HG03196 (cell line): Measurements from ENCODE around the gene IL36B.

Experiments used
- ATAC-seq: cut with Tn5 transposase; IDR thresholded peaks from one replicate; pipeline ENCODE4 v1.9.1; 2021; ENCODE audit not compliant: unreplicated experiment

IL36B gene

DNA sequence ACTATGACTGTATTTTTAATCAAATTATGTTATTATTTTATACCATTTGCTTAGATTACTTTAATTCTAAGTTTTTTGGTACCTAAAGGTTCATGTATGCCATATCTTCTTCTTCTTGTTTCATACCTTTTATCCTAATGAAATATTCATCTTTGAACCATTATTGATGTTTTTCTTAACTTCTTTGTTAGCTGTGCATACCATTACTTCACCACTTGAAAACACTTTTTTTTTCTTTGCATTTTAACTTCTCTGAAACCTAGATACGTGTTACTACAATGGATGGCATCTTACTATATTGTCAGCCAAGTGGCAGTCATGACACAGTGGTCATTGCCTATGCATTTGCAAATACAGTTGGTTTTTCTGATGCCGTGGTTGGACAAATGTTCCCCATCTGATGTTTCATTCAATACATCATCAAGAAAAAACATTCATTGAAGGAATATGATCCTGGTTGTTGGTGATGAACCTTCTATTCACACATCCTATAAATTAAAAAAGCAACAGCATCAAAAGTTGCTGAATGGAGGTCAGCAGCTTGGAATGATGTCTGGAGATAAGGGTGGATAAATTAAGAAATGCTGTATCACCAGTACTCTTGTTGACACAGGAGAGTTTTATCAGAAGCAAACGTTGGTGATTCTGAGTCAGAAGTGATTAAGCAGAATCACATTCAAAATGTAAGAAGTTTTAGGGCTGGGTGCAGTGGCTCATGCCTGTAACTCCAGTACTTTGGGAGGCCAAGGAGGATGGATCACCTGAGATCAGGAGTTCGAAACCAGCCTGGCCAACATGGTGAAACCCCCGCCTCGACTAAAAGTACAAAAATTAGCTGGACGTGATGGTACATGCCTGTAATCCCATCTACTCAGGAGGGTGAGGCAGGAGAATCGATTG lies 40.0 kb downstream of the IL36B start:
- ATAC-seq, result no peak

DNA sequence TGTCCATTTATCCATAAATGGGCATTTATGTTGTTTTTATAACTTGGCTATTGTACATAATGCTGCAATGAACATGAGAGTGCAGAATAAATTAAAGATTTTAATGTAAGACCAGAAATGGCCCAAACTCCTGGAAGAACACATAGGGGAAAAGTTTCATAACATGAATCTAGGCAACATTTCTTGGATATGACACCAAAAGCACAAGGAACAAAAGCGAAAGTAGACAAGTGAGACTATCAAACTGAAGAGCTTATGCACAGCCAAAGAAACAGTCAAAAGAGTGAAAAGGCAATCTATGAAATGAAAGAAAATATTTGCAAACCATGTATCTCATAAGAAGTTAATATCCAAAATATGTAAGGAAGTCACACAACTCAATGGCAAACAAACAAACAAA lies 41.6 kb downstream of the IL36B start:
- no peak for ATAC-seq

DNA sequence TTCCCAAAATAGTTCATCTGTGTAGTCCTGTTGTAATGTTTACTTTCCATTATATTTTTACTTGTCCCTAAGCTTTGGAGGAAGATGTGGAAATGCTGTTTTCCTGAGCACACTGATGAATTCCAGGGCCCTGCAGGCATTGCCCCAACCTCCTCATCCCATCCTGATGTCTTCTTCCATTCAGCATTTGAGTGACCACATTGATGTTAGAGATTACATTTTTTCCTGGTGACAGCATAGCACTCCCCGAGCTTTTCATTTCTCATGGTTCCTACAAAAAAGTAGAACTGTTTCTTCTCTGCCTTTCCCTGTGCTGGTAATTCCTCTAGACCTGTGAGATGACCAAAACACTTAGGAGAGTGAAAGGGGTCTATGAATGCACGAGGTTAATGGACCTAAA lies 42.6 kb downstream of the IL36B start:
- ATAC-seq, result no peak

DNA sequence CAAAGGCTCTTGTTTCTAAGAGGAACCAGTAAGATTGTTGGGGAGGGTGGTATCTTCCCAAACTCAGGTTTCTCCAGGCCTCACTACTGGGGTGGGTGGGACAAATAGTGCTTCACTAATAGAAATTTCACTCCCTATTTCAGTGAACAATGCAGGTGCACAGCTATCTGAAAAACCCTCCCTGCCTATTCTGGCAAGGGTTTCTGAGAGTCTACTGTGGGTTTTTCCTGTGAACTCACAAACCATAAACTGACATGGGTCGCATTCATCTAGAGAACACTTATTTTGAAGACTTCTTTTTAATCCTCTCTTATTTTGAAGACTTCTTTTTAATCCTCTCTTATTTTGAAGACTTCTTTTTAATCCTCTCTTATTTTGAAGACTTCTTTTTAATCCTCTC lies 43.0 kb downstream of the IL36B start:
- no peak for ATAC-seq

DNA sequence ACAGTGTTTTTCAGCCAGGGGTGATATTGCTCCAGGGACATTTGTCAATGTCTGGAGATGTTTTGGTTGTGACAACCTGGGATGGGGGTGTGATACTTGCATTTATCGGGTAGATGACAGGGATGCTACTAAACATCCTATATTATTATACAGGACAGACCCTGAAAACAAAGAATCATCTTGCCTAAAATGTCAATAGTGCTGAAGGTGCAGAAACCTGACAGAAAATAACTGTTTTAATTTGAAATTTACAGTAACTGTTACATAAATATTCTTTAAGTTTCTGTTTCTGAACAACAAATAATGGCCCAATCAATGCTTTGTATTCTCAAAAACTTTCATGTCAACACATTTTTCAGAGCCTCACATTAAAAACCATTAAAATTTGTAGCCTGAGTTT lies 45.4 kb downstream of the IL36B start:
- no peak for ATAC-seq

DNA sequence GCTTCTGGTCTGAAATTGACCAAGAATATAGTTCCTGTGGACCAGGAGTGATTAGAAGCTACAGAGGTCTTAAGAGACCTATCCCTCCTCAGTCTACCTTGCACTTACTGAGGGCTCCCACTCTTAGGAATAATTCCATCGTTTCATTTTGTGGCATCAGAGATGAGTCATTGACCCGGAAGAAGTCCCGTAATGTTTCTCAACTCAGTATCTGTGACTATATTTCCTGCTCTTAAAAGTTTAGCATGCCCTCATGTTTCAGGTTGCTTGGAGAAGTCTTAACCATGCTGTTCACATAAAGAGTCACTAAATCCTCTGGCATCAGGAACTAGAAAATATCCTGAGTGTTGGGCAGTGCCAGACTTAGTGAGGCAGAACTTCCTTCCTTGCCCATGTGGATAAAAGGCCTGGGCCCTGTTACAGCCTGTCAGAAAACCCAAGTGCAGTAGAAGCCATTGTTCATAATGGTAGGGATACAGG lies 47.6 kb downstream of the IL36B start, which contains the start of gene IL36A:
Gene IL36A, plus strand, starts transcription at position 430 of the 480 bp plus-strand sequence. CDS start 413 bp downstream, outside the sequence.
- no peak for ATAC-seq

DNA sequence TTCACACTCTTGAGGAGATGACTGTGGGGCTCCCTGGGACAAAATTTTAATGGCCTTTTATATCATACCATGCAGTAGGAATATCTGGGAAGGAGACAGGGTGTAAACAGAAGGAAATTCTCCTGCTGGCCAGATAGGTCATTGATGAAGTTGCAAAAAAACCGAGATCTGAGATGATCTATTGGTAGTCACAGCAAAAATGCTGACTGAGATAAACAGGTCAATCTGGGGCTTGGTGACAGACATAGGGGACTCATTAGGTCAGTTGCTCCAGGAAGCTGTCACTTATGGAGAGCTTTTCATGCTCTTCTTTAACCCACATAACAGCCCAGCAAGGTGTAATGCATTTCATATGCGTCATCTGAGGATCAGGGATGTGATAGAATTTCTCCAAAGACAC lies 50.0 kb downstream of the IL36B start:
- ATAC-seq, result no peak

DNA sequence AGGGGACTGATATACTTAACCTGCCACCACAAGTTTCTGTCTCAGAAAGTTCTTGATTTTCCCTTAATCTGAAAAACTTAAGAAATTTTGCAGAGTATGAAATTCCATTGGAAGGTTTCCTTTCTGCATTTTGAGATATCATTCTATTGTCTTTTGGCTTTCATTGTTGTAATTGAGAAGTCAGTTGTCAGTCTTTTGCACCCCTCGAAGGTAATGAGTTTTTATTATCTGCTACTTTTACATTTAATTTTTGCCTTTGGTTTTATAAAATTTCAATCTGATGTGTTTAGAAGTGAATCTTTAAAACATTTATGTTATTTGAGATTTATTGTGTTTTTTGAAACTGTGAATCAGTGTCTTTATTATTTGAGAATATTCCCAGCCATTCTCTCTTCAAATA lies 52.2 kb downstream of the IL36B start:
- ATAC-seq, result no peak

DNA sequence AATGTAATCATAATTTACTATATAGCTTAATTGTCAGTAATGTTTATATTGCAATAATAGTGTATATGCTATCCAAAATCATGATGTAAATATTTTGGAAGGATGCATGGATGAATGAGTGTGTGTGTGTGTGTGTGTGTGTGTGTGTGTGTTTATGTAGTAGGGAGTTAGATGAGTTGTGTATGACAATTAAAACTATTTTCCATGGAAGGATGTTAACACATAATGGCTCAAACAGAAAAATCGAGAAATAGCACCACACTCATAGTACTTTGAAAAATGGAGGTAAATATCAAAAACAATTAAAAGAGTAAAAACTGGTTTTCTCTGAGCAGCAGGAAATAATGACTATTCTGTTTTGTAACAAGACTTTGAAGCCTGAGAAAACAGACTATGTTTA lies 55.5 kb downstream of the IL36B start:
- no peak for ATAC-seq

DNA sequence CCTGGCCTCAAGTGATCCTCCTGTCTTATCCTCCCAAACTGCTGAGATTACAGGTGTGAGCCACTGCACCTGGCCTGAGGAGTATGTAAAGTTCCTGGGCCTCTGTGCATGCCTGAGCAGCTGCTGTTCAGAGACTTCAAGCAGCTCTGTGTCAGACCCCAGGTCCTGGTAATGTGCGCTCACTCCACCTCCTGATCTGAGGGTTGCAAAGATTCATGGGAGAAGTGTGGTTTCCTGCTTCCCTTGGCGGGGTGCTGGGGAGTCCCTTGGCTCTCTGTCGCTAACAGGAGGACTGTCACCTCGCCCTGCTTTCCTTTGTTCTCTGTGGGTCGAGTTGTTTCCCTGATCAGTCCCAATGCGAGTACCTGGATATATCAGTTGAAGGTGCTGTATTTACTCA lies 56.0 kb downstream of the IL36B start:
- ATAC-seq, result no peak

DNA sequence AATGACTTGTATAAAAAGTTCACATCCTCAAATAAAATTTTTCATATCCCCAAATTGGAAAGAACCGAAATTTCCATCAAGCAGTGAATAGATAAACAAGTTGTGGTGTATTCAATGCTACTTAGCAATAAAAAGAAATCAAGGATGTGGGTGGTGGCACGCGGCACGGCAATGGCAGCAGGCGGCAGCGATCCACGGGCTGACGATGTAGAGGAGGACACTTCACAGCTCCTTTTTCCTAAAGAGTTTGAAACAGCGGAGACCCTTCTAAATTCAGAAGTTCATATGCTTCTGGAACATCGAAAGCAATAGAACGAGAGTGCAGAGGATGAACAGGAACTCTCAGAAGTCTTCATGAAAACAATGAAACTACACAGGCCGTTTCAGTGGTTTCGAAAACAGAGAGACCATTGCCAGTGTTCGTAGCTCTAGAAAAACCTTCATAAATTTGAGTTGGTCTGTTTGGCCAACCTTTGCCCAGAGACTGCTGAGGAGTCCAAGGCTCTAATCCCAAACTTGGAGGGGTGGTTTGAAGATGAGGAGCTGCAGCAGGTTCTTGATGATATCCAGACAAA lies 57.2 kb downstream of the IL36B start:
- no peak for ATAC-seq

DNA sequence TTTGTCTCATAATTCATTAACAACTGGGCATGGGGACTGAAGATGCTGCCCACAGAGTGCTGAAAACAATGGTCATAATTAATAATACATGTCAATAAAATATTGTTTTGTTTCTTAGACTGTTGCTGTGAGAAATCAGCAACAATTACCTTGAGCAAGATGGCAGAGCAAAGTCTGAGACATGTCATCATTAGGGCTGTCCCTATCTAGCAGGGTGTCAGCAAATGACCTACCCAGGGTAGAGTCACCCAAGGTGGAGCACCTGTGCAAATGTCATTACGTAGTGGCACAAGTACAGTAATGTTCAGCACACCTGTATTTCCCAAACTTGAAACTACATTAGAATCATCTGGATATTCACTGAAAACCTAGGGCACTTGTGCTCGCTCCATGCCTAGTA lies 58.0 kb downstream of the IL36B start:
- ATAC-seq, result no peak

DNA sequence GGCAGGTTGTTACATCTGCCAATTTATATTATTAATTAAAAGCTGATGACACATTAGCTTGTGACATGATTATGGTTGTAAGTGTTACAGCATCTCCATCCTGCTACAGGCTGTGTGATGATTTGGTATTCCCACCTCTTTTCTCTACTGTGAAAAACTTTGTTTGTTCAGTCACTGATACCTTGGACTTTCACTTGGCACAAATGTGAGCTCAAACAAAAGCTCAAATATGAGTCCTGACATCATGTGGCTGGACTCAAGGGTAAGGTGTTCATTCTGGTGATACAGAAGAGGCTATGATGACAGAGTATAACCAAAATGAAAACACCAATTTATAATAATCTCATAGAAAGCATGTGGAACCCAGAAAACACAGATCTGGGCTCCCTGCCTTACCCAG lies 58.8 kb downstream of the IL36B start:
- no peak for ATAC-seq

DNA sequence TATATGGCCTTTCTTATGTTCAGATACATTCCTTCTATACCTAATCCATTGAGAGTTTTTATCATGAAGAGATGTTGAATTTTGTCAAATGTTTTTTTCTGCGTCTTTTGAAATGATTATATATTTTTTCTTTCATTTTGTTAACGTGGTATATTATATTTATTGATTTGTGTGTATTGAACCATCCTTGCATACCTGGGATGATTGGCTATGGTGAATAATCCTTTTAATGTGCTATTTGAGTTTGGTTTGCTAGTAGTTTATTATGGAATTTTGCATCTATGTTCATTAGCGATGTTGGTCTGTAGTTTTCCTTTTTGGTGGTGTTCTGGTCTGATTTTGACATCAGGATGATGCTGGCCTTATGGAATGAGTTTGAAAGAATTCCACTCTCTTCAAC lies 63.1 kb downstream of the IL36B start:
- no peak for ATAC-seq

DNA sequence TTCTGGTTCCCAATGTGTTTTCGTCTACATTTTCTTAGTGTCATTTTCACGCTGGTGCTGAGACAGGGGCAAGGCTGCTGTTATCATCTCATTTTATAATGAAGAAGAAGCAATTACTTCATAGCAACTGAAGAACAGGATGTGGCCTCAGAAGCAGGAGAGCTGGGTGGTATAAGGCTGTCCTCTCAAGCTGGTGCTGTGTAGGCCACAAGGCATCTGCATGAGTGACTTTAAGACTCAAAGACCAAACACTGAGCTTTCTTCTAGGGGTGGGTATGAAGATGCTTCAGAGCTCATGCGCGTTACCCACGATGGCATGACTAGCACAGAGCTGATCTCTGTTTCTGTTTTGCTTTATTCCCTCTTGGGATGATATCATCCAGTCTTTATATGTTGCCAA lies 67.6 kb downstream of the IL36B start:
- ATAC-seq, result no peak

DNA sequence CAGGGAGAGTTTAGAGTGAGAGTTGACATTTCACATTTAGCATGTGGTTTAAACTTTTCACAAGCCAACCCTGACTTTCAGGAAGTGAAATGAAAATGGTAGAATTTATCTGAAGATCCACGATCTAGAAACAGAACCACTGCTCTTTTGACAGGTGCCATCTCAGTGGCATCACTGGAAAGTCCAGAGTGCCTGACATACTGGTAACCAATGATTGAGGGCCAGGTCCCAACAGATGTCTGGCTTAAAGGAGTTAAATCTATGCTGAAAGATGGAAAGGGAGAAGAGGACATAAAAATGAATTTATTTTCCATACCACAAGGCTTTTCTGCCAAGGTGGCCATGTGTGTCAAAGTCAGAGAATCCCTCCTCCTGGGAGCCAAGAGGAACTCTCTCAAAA lies 72.1 kb downstream of the IL36B start:
- ATAC-seq, result no peak

DNA sequence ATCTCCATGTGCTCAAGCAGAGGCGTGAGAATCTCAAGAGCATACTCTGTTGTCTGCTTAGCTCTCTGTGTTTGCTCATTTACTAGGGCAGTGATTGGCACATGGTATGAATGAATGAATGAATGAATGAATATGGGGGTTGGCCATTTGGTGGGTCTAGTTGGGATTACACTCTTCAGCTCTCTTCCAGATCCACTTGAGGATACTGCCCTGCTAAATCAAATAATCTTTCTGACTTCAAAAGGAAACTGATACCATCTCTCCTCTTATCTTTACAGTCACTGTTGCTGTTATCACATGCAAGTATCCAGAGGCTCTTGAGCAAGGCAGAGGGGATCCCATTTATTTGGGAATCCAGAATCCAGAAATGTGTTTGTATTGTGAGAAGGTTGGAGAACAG lies 72.9 kb downstream of the IL36B start:
- no peak for ATAC-seq

DNA sequence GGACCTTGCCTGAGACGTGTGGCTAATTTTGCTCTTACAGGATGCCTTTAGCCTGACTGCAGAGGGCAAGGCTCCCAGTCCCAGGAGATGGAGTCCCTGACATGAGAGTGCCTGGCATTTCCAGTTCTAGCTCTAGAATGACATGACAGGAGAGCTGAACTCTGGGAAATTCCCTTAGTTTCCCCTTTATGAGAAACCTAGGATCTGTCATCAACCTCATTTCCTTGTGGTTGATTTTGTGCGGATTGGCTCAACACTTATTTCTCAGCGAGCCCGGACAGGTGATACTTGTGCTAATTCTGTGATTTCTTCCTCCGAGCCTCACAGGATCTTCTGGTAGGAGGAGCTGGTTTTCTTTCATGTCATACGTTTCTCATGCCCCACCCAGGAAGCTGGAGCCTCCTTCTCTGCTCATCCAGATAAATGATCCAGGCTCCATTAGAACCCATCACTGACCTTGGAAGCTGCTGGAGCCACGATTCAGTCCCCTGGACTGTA lies 75.1 kb downstream of the IL36B start, which contains the start of gene IL36G:
Gene IL36G, plus strand, starts transcription at position 448 of the 498 bp plus-strand sequence. CDS start 633 bp downstream, outside the sequence.
- no peak for ATAC-seq
